VCaP (cell line): Measurements from ENCODE around the gene PAQR8.
"Not testable (repeated sequence)": the region's sequence is repeated elsewhere in the genome, so short reads cannot be mapped to it uniquely, and the experiment has no call there.

Experiments used
- H3K27ac ChIP-seq: fragments of 450-650 bp; 2 replicates; pipeline ENCODE4 v1.5.1; 2017
- CTCF ChIP-seq: fragments of 450-650 bp; conservative IDR thresholded peaks from 2 replicates; pipeline ENCODE4 v1.5.1; 2017; ENCODE audit warnings: mild to moderate bottlenecking, moderate library complexity

Gene PAQR8

GRCh38 chr6:52422156-52422555 is 60.2 kb downstream of the PAQR8 start:
- H3K27ac ChIP-seq: no peak overlapping the region
- TF ChIP-seq CTCF: no peak

GRCh38 chr6:52423448-52423847 is 61.5 kb downstream of the PAQR8 start:
- H3K27ac ChIP-seq: no peak overlapping the region
- no peak for TF ChIP-seq CTCF

- no peak overlapping the region for H3K27ac ChIP-seq
- TF ChIP-seq CTCF: no peak
These were observed 62.0 kb downstream of the PAQR8 start for GRCh38 chr6:52423971-52424381.

GRCh38 chr6:52424513-52424912 is 62.6 kb downstream of the PAQR8 start:
- no peak for TF ChIP-seq CTCF
- H3K27ac ChIP-seq: no peak overlapping the region

GRCh38 chr6:52426667-52427066 is 64.7 kb downstream of the PAQR8 start:
- H3K27ac ChIP-seq: no peak overlapping the region
- no peak for TF ChIP-seq CTCF

- not testable (repeated sequence) for H3K27ac ChIP-seq
These were observed 71.3 kb downstream of the PAQR8 start for GRCh38 chr6:52433294-52433693.

GRCh38 chr6:52435345-52435744 is 73.4 kb downstream of the PAQR8 start:
- no peak for TF ChIP-seq CTCF
- H3K27ac ChIP-seq: no peak overlapping the region

GRCh38 chr6:52438926-52439325 is 77.0 kb downstream of the PAQR8 start:
- no peak for TF ChIP-seq CTCF
- no peak overlapping the region for H3K27ac ChIP-seq
